Small intestine (tissue), 7 donors: ENCODE results near the gene ACTL6B. TPM values are rescaled to one million over a fixed set of nuclear protein-coding genes. Genes with fewer than 3 reads are reported as not detected.

ENCODE experiments used
- DNase-seq, 2 donors: peaks; one replicate each; pipeline versions ENCODE4 v3.0.0 to v3.0.0-alpha.2; 2013
- FAIRE-seq: peaks from 2 replicates; lab custom pipeline; 2012; peaks lifted over from hg19 to GRCh38; lab: Jason Lieb, UNC
- H3K27ac ChIP-seq, 3 donors: one replicate each; pipeline ENCODE4 v1.5.1; 2013; ENCODE audit warnings: low read length in 2 of 3, mild to moderate bottlenecking in 2 of 3, control low read depth in 1 of 3, inconsistent platforms in 1 of 3, low read depth in 1 of 3, moderate library complexity in 1 of 3
- H3K27me3 ChIP-seq, 3 donors: one replicate each; pipeline ENCODE4 v1.6.1; 2013; ENCODE audit warnings: low read length in 3 of 3, inconsistent platforms in 1 of 3; ENCODE audit not compliant: control insufficient read depth in 3 of 3, insufficient read depth in 3 of 3
- H3K36me3 ChIP-seq, 3 donors: one replicate each; pipeline ENCODE4 v1.6.1; 2013; ENCODE audit warnings: low read length in 3 of 3, inconsistent platforms in 1 of 3, low read depth in 1 of 3, mild to moderate bottlenecking in 1 of 3, moderate library complexity in 1 of 3; ENCODE audit not compliant: control insufficient read depth in 3 of 3, insufficient read depth in 2 of 3
- H3K4me1 ChIP-seq, 3 donors: one replicate each; pipeline ENCODE4 v1.6.1; 2013; ENCODE audit warnings: low read length in 2 of 3, inconsistent platforms in 1 of 3, low read depth in 1 of 3, mild to moderate bottlenecking in 1 of 3, moderate library complexity in 1 of 3; ENCODE audit not compliant: control insufficient read depth in 3 of 3, insufficient read depth in 2 of 3
- H3K4me3 ChIP-seq, 3 donors: one replicate each; pipeline ENCODE4 v1.5.1; 2013; ENCODE audit warnings: low read length in 3 of 3, control low read depth in 1 of 3, inconsistent platforms in 1 of 3, low read depth in 1 of 3, mild to moderate bottlenecking in 1 of 3, moderate library complexity in 1 of 3
- H3K9me3 ChIP-seq, 2 donors: one replicate each; pipeline ENCODE4 v1.6.1; 2013; ENCODE audit warnings: low read depth in 1 of 2, low read length in 1 of 2; ENCODE audit not compliant: control insufficient read depth in 2 of 2, insufficient read depth in 1 of 2
- WGBS, 3 donors: extraction: QIAGEN DNeasy Blood & Tissue Kit; methylation state at CpG; one replicate each; pipeline ENCODE4 v1.1.7; 2013; 5-methylcytosine and 5-hydroxymethylcytosine counted together
- polyA plus RNA-seq, 4 donors: library from polyadenylated mRNA; stranded (reverse) in 3 of 4; unstranded in 1 of 4; fragments of 200-250 nt in 3 of 4; fragments of 120-200 nt in 1 of 4; gene quantifications; one replicate each; pipeline versions ENCODE4 v1.2.1 to v1.2.3, GENCODE V29; 2013
- donor health status: healthy with polysubstance abuse.
- donor health status: control.
- donor health status: control.
- donor health status: Bipolar disorder and iron deficiency.
- donor health status: healthy.

ACTL6B gene
- polyA plus RNA-seq, 4 donors, result 0.52 to 1.00 TPM; not detected in 2

GRCh38 chr7:100621554-100621953, 34.7 kb downstream of the ACTL6B start:
- DNase-seq (no peak), FAIRE-seq (no peak)
- peaks cover 0 to 9% (median 0%) of the 10 kb centered on the region in 3 donors for H3K36me3 ChIP-seq
- H3K4me1 ChIP-seq, result no peaks in the 10 kb centered on the region
- no peak overlapping the region for H3K27ac ChIP-seq
- no peaks in the 10 kb centered on the region for H3K27me3 ChIP-seq
- 70 to 81% (median 75%) methylated on average over 8 of the region's 8 CpGs for WGBS, 3 donors
- H3K4me3 ChIP-seq, result no peak overlapping the region
- no peaks in the 10 kb centered on the region for H3K9me3 ChIP-seq

GRCh38 chr7:100620804-100621203, 35.4 kb downstream of the ACTL6B start:
- DNase-seq, result no peak
- Histone ChIP-seq H3K4me3 (no peak overlapping the region), H3K36me3 (peaks cover 0 to 9% (median 0%) of the 10 kb centered on the region in 3 donors), H3K27me3 (no peaks in the 10 kb centered on the region), H3K9me3 (no peaks in the 10 kb centered on the region), H3K4me1 (no peaks in the 10 kb centered on the region), H3K27ac (no peak overlapping the region)
- no peak for FAIRE-seq
- 94 to 96% (median 94%) methylated on average over 23 of the region's 23 CpGs for WGBS, 3 donors

- 88 to 92% (median 89%) methylated on average over 6 of the region's 6 CpGs for WGBS, 3 donors
- no peak for FAIRE-seq
These were observed 36.0 kb downstream of the ACTL6B start for GRCh38 chr7:100620239-100620638.

GRCh38 chr7:100614308-100614861, 41.9 kb downstream of the ACTL6B start:
- H3K4me1 ChIP-seq, result peaks cover 0 to 6% (median 2%) of the 10 kb centered on the region in 3 donors
- H3K4me3 ChIP-seq, result no peak overlapping the region
- H3K9me3 ChIP-seq, result no peaks in the 10 kb centered on the region
- FAIRE-seq (no peak), DNase-seq (no peak)
- no peaks in the 10 kb centered on the region for H3K27me3 ChIP-seq
- H3K36me3 ChIP-seq, result peaks cover 0 to 11% (median 3%) of the 10 kb centered on the region in 3 donors
- H3K27ac ChIP-seq, result no peak overlapping the region
- WGBS, 3 donors, result 72 to 90% (median 81%) methylated on average over 6 of the region's 6 CpGs

More at GRCh38 chr7:100620239-100620638, 36.0 kb downstream of the ACTL6B start:
- no peak overlapping the region for H3K27ac ChIP-seq
- no peak for DNase-seq
- peaks cover 0 to 9% (median 0%) of the 10 kb centered on the region in 3 donors for H3K36me3 ChIP-seq
- no peaks in the 10 kb centered on the region for H3K9me3 ChIP-seq
- no peaks in the 10 kb centered on the region for H3K27me3 ChIP-seq
- H3K4me1 ChIP-seq, result no peaks in the 10 kb centered on the region
- no peak overlapping the region for H3K4me3 ChIP-seq

GRCh38 chr7:100613412-100614175, 42.7 kb downstream of the ACTL6B start:
- no peaks in the 10 kb centered on the region for H3K27me3 ChIP-seq
- no peaks in the 10 kb centered on the region for H3K9me3 ChIP-seq
- FAIRE-seq, result no peak
- WGBS, 3 donors, result 87 to 89% (median 88%) methylated on average over 13 of the region's 13 CpGs
- no peak overlapping the region for H3K4me3 ChIP-seq
- H3K4me1 ChIP-seq, result peaks cover 0 to 6% (median 2%) of the 10 kb centered on the region in 3 donors
- H3K27ac ChIP-seq, result no peak overlapping the region
- peaks cover 0 to 11% (median 3%) of the 10 kb centered on the region in 3 donors for H3K36me3 ChIP-seq
- no peak for DNase-seq

GRCh38 chr7:100612730-100613390, 43.4 kb downstream of the ACTL6B start:
- DNase-seq, result no peak
- peak overlapping the region in 1 of 3 donors; percentile 46 for H3K27ac ChIP-seq
- FAIRE-seq, result no peak
- 3 to 5% (median 4%) methylated on average over 28 to 29 of the region's 29 CpGs for WGBS, 3 donors
- peaks cover 0 to under 1% (median 0%) of the 10 kb centered on the region in 3 donors for H3K27me3 ChIP-seq
- peaks cover 0 to 6% (median 2%) of the 10 kb centered on the region in 3 donors for H3K4me1 ChIP-seq
- peaks cover 0 to 13% (median 3%) of the 10 kb centered on the region in 3 donors for H3K36me3 ChIP-seq
- H3K4me3 ChIP-seq, result peak overlapping the region; percentile 47 to 76 (median 76)
- H3K9me3 ChIP-seq, result no peaks in the 10 kb centered on the region

- peaks cover 0 to 6% (median 2%) of the 10 kb centered on the region in 3 donors for H3K4me1 ChIP-seq
- 0% methylated on average over 54 to 61 of the region's 61 CpGs for WGBS, 3 donors
- H3K36me3 ChIP-seq, result peaks cover 0 to 14% (median 3%) of the 10 kb centered on the region in 3 donors
- peak within 1 kb of the TSS; percentile 47 to 76 (median 76) for H3K4me3 ChIP-seq
- peak within 1 kb of the TSS; percentile 90 to 94 (median 93) for H3K27ac ChIP-seq
- no peaks in the 10 kb centered on the region for H3K9me3 ChIP-seq
- DNase-seq (peak; percentile 99 to 100), FAIRE-seq (no peak)
- peaks cover 0 to 5% (median 0%) of the 10 kb centered on the region in 3 donors for H3K27me3 ChIP-seq
These were observed 44.1 kb downstream of the ACTL6B start, which contains the start of gene MOSPD3 for GRCh38 chr7:100611983-100612729. Gene MOSPD3 (plus strand): TSS chr7:100612540. CDS start chr7:100612792, 252 bp downstream.
